HG03575 (cell line): ENCODE data around the gene CACNA2D3.

Experiments
- ATAC-seq: cut with Tn5 transposase; IDR thresholded peaks from one replicate; pipeline ENCODE4 v1.9.1; 2021; ENCODE audit not compliant: unreplicated experiment, insufficient number of reproducible peaks, low FRiP score; ENCODE audit errors: extremely low read depth

The CACNA2D3 gene

GRCh38 chr3:54243056-54243931, 120.9 kb downstream of the CACNA2D3 start:
- no peak for ATAC-seq

DNA sequence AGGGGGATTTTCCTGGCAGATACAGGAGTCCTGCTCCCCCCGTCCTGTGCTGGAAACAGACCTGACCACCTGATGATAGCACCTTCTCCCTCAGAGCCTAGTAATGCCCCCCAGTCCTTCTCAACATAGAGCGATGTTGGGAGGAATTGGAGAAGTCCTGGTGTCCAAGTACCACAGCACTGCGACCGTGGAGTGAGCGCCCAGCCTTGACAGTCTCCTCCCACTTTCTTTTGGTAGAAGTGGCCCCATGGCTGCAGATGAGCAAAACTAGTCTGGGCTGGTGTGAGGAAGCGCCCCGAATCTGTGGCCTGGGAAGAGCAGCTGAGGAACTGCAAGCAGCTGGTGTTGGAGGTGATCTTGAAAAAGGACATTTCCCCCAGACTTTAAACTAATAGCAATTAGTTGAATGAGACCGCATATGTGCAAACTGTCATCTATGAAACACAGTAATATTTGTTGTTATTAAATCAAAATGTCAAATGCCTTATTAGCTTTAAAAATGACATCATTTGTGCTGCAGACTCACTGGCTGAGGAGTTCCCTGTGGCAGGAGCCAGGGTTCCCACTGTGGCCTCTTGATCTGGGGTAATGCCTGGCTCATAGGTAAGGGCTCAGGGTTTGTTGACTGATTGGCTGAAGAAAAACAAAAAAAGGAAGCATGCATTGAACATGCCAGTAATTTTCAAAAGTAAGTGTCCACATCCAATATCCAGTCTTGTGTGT, 121.8 kb downstream of the CACNA2D3 start:
- ATAC-seq, result no peak

- ATAC-seq, result no peak
Measured at GRCh38 chr3:54251705-54252104, 129.4 kb downstream of the CACNA2D3 start.

- no peak for ATAC-seq
Measured at GRCh38 chr3:54257125-54257720, 134.9 kb downstream of the CACNA2D3 start.

GRCh38 chr3:54259636-54260035, 137.3 kb downstream of the CACNA2D3 start:
- ATAC-seq, result no peak

DNA sequence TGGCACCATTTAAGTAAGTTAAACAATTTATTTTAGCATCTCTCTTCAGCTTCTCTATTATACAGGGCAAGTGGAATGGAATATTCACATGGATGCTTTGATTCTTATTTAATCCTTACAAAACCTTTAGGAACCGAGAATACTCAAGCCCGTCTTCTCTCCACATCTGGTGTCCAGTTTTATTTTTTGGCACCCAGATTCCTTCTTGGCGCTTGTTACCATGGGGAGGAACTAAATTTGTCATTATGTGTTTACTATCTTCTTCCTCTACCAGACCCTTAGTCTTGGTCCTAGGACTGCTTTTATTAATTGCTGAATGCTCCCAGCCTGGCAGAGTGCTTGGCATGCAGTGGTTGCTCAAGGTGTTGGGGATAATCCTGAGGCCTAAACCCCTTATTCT, 138.8 kb downstream of the CACNA2D3 start:
- ATAC-seq, result no peak

DNA sequence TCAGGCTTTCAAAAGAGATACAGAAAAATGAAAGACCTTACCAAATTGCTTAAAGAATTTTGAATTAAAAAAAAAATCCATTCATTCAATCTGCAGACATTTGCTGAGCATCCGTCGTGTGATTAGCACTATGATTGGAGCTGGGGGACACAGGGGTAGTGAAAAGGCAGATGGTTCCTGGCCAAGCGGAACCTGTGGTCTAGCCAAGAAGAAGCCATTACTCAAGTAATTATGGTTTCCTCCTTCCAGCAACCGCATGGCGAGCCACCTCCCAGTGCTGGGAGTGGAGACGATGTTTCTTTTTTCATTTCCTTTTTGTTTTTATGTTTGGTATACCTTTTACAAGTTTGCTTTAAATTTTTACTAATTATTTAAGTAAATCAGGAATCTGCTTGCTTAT, 140.2 kb downstream of the CACNA2D3 start:
- ATAC-seq, result no peak

DNA sequence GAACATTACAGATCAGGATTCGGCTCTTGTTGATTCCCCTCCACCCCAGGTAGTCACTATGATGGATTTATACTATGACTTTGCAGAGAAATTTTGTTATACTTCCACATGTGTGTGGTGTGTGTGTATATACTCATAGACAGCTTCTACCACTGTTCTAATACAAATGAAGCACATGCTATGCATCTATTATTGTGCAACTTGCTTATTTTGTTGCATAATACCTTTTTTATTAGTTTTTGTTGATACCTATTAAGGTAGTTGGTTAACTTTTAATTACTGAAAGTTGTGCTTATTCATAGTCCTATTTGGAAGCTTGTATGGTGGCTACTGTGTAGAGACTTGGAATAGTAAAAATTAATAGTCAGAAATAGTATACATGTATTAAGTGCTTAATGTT, 140.6 kb downstream of the CACNA2D3 start:
- no peak for ATAC-seq

DNA sequence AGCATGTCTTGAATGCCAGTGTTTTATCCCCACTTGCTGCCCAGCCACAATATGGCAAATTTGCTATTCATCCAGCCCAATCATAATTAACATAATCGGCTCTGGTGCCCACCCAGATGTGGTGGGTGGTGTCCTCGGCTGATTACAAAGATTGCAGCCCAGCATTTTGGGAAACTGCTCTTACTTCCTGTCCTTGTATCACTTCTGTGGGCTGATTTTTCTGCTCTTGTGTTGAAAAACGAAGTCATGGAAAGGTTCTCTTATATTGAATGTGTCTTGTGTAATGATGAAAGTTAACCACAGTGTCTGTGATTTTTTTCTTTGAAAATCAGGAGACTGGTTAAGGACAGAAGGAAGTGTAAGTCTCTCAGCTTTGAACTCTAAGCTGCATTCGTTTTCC, 141.7 kb downstream of the CACNA2D3 start:
- ATAC-seq, result no peak

DNA sequence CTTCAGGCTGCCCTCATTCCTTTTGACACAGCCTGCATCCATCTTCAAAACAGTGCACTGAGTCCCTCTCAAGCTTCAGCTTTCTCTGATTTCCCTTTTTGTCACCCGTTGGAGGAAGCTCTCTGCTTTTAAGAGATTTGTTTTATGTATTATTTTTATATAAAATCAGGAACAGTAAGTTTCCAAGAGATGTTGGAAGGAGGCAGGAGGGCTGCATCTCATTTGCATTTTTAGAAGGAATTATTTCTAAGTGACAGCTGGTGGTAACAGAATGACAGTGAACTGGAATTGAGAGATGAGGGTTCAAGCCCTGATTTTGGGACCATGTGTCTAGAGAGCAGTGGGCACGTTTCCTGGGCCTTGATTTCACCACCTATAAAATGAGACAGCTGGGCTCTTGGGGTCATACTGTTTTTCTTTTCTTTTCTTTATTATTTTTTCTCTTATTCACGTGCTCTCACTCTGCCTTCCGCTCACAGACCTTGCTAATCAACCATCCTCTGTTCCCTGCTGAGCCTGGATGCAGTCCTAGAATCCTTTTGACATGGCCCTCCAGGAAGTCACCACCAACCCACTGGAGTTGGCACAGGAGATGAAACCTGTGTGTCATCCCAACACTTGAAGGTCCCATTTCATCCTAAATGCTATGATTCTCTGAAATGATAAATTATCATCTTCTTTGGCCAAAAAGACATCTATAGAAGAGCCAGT, 148.6 kb downstream of the CACNA2D3 start:
- no peak for ATAC-seq

DNA sequence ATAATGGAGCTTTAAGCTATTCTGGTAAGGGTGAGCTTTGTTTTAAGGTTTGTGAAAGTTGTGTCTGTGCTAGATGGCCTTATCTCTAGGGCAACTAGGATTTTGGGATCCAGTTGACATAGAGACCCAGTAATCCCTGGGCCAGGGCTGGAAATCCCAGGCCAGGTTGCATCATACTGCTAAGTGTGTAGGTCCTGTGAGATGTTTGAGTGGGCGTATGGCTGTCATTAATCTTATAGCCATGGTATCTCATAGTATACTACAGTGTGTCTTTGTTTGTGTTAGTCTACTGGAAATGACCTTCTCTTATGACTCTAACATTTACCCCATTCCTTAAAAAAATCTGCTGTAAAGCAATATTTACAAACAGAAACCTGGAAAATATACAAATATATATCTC, 151.4 kb downstream of the CACNA2D3 start:
- no peak for ATAC-seq

DNA sequence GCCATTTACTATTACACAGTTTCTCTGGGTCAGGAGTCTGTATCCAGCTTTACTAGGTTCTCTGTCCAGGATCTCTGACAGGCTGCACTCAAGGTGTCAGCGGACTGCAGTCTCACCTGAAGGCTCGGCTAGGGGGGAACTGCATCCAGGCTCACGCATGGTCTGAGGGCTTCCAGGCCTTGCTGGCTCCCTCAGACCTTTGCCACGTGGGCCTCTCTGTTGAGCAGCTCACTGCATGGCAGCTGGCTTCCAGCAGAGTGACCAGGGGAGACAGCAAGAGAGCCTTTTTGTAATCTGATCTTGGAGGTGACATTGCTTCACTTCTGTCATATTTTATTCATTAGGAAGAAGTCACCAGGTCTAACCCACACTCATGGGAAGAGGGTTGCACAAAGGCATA, 152.3 kb downstream of the CACNA2D3 start:
- no peak for ATAC-seq

GRCh38 chr3:54279005-54279583, 156.7 kb downstream of the CACNA2D3 start:
- ATAC-seq, result no peak

DNA sequence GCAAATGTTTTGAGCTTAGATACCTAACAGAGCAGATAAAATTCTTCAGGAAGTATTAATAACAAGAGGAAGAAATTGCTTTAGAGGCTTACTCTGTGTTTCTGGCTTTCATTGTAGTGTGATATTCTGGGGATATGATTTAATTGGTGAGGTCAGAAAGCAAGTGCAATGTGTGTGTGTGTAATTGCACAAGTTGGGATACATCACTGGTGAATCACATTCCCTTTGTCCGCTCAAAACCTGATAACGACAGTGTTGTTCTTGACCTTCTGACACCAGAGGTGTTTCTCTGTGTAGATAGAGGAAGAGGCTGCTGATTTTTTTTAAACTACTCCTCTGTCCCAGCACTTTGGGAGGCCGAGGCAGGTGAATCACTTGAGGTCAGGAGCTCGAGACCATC, 161.1 kb downstream of the CACNA2D3 start:
- ATAC-seq, result no peak

DNA sequence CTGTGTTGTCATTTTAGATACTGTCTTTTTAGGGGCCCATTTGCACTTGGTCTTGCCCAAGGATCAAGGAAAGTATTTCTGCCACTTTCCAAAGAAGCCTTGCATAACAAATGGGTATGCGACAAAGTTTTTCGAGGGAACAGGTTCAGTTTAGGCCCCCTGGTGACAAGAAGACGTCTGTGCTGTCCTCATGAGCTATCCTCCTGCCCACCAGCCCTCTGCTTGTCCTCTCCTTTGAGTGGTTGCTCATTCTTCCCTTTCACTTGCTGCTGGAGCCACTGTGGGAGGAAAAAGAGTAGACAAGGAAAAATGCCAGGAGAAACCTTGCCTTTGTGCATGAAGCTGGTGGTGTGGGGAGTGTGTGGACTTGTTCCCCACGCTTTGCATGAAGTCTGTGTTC, 171.9 kb downstream of the CACNA2D3 start:
- ATAC-seq, result no peak

DNA sequence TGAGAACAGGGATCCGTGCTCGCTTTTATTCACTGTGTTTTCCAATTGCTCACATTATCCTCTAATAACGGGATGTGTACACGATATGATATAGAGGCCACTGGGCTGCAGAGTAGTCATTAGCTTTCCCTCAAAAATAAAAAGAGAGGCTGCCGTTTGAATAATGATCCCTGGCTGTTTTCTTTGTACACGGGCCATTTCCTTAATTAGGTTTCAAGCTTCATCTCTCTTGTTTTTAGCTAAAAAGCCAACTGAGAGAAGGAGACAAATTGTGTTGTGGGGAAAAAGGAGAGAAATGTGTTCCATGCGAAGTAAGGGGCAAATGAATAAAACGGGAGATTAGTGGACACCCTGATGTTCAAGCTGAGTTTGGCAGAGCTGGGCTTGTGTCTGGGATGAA, 174.2 kb downstream of the CACNA2D3 start:
- no peak for ATAC-seq

DNA sequence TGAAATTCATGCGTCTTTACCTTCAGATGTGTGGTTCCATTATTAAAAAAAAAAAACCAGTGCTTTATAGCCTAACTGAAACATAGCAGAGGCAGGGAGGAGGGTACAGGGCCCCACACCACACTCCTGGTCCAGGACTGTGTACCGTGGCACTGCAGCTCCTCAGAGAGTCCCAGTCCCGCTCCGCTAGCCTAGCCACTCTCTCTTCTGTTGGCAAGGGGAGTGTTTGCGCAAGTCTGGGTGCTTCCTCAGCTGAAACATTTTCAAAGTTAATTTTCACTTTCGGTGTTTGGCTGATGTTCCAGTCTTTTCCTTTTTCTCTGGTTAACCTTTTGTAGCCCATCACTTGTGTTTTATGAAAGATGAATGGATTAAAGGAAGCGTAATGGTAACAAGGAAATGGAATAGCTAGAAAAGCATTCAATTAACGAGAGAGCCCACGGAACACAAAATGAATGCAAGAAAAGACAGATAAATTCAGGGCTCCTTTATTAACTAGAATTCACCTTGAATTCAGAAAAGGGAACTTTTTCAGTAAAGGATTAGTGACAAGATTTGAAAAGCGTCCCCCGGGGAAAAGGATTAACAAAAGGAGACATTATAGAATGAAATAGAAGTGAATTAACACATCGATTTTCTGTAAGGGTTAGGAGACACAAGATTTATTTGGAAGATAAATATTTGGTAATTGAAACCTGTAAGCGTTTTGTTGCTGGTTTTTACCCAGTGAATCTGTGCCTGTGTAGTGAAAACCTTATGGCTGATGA, 177.0 kb downstream of the CACNA2D3 start:
- ATAC-seq, result no peak
